ENCODE data around the gene SDF2L1.
"Not testable (repeated sequence)": the region's sequence is repeated elsewhere in the genome, so short reads cannot be mapped to it uniquely, and the experiment has no call there.

SDF2L1 gene

GRCh38 chr22:21688341-21688705 lies 46.2 kb downstream of the SDF2L1 start:
- no peak for DNase-seq

DNA sequence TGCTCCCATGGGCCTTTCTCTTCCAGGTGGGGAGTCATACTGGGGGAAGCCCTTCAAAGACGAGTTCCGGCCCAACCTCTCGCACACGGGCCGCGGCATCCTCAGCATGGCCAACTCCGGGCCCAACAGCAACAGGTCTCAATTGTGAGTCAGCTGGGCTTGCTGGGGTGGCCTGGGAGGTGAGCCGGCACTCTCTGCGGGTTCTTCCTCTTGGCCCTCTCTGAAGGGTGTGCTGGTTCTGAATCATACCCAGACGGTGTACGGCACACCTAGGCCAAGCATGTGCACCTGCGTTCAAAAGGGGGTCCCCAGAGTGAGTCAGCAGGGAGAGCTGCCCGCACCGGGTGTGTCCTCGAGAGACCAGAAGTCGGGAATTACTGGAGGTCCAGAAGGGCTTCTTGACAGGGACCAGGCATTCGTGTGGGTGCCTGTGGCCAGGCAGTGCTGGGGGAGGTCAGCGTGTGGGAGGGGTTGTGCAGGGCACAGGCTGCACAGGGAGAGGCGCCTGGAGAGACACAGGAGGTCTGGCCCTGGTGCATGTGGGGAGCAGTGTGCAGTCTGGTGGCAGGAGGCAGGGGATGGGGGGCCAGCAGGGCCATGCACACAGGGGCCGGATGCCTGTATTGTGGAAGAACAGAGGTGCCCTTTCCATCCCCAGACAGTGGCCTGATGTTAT lies 46.7 kb downstream of the SDF2L1 start:
- no peak for DNase-seq

- no peak for DNase-seq
Measured at GRCh38 chr22:21690401-21690801, 48.3 kb downstream of the SDF2L1 start.

GRCh38 chr22:21691816-21692215 lies 49.7 kb downstream of the SDF2L1 start:
- DNase-seq, result no peak

DNA sequence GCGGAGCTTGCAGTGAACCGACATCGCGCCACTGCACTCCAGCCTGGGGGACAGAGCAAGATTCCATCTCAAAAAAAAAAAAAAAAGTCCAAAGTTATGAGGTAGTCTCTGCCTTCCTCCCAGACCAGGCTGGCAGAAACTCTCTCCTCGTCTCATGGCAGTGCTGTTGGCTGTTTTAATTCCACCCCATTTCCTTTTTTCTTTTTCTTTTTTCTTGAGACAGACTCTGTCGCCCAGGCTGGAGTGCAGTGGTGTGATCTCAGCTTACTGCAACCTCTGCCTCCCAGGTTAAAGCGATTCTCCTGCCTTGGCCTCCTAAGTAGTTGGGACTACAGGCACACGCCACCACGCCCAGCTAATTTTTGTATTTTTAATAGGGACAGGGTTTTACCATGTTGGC lies 50.8 kb downstream of the SDF2L1 start:
- not testable (repeated sequence) for DNase-seq

GRCh38 chr22:21693333-21693998 lies 51.4 kb downstream of the SDF2L1 start:
- DNase-seq, result no peak
